ENCODE data around the gene SAMD4A.

DNA sequence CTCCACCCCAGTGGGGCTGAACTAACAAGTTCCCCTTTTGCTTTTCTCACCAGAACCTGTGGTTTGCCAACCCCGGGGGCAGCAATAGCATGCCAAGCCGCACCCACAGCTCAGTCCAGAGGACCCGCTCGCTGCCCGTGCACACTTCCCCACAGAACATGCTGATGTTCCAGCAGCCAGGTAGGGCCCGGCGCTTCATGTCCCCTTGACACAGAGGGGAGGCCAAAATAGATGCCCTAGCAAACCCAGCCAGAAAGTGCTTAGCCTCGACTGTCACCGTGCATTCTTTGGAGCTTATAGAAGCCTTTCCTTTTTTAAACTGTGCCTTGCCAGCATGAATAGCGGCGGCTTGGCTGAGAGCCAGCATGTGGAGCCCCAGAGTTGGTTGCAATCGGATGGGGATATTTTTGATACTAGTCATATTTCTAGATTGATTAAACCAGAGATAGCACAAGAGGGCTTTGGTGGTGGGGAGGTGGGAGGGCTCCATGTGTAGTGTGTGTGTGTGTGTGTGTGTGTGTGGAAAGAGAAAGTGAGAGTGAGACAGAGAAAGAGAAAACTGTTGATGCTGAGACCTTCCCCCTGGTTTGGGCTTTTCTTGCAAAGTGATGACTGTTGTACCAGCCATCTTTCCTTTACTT lies 209.6 kb downstream of the SAMD4A start:
- TF ChIP-seq, protein P1, sequence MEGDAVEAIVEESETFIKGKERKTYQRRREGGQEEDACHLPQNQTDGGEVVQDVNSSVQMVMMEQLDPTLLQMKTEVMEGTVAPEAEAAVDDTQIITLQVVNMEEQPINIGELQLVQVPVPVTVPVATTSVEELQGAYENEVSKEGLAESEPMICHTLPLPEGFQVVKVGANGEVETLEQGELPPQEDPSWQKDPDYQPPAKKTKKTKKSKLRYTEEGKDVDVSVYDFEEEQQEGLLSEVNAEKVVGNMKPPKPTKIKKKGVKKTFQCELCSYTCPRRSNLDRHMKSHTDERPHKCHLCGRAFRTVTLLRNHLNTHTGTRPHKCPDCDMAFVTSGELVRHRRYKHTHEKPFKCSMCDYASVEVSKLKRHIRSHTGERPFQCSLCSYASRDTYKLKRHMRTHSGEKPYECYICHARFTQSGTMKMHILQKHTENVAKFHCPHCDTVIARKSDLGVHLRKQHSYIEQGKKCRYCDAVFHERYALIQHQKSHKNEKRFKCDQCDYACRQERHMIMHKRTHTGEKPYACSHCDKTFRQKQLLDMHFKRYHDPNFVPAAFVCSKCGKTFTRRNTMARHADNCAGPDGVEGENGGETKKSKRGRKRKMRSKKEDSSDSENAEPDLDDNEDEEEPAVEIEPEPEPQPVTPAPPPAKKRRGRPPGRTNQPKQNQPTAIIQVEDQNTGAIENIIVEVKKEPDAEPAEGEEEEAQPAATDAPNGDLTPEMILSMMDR (IDR thresholded peaks at IDR 0.05) = no peak
- TF ChIP-seq POLR2A (IDR thresholded peaks at IDR 0.05) = no peak
